Measurements from ENCODE around the gene MRPL22. TPM values are rescaled to one million over a fixed set of nuclear protein-coding genes. Genes with fewer than 3 reads are reported as not detected.

The MRPL22 gene
- total and polyA plus RNA-seq, 2 donors (not counting 3 experiments of a cell fraction or from before 2014, with no cell fraction given) = 66.9 to 112 TPM

DNA sequence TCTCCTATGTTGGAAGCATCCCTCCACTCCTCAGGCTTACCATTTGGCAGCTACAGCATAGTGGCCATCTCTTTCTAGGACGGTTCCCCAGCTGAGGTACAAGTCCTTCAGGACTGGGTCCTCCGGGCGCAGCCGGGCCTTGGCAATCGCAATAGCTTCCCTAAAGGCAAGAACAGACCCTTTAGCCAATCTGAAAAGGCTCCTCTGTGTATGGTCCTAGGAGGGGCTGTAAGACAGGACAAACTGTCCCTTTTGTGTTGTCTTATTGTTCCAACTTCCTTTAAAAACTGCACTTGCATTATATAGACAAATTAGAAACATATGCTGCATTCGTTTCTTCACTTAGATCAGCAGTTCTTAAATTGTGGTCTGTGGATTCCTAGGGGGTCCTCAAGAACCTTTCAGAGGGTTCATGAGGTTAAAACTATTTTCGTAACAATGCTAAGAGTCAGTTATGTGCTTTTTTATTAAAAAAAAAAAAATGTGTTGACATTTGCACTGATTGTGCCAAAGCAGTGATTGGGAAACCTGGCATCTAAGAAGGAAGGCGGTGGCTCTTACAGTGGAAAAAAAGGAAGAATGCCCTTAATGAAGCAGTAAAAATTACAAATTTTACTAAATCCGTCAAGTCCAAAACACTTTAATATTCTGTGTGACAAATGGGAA lies 41.6 kb upstream of the MRPL22 start:
- DNase-seq (ENCODE audit: low read depth, low spot score) (no peak), FAIRE-seq (no peak)
- intact Hi-C loops (cut with micrococcal nuclease) (no loop called here), dilution Hi-C loops (cut with MboI; ENCODE audit: extremely low pct_ligation_motif_present, low sequenced_read_pairs) (no loop called here)
- Histone ChIP-seq H3K36me3 (ENCODE audit: control insufficient read depth in 2 of 2, extremely low read depth in 1 of 2, insufficient read depth in 2 of 2, low read length in 2 of 2) (peaks cover 23 to 25% of the 10 kb centered on the region in 2 experiments), H3K9ac (replicated peaks; ENCODE audit: extremely low read depth, insufficient read depth, low read length) (no peak overlapping the region), H3K9me1 (replicated peaks; ENCODE audit: control insufficient read depth, extremely low read depth, insufficient read depth, low read length) (no peaks in the 10 kb centered on the region), H4K20me1 (replicated peaks; ENCODE audit: control insufficient read depth, extremely low read depth, insufficient read depth, low read length) (no peaks in the 10 kb centered on the region), H3K9me3 (replicated peaks; ENCODE audit: control insufficient read depth, insufficient read depth, low read length) (no peaks in the 10 kb centered on the region), H3K79me2 (ENCODE audit: control insufficient read depth, insufficient read depth, low read length) (no peaks in the 10 kb centered on the region), H2AFZ (ENCODE audit: low read depth, low read length) (no peak overlapping the region), H3K4me2 (ENCODE audit: insufficient read depth, low read length) (no peak overlapping the region), H3K27ac (ENCODE audit: insufficient read depth, low read depth, low read length) (no peak overlapping the region), H3K4me3 (replicated peaks in 1 of 3; ENCODE audit: insufficient read depth in 1 of 3, low read depth in 1 of 3, low read length in 3 of 3) (no peak overlapping the region), H3K27me3 (ENCODE audit: control insufficient read depth in 2 of 2, insufficient read depth in 2 of 2, low read length in 2 of 2) (no peaks in the 10 kb centered on the region), H3K4me1 (ENCODE audit: control insufficient read depth, extremely low read depth, insufficient read depth, low read length) (no peaks in the 10 kb centered on the region)
- POLR2A ChIA-PET = no interaction called here
- CTCF ChIA-PET = interaction anchor here (0.9 to 1.2 kb wide), 2 partner anchors 17 to 18 kb away, joined by 3 to 4 read pairs; no protein-coding TSS in a partner anchor
- TF ChIP-seq FOS (IDR thresholded peaks at IDR 0.05; ENCODE audit: borderline replicate concordance, insufficient read depth, low read length) (no peak), MYC (IDR thresholded peaks at IDR 0.05; ENCODE audit: low read depth, low read length) (no peak), JUN (IDR thresholded peaks at IDR 0.05; ENCODE audit: borderline replicate concordance, insufficient read depth, insufficient read length, low read depth) (no peak), POLR2A (IDR thresholded peaks at IDR 0.05; ENCODE audit: low read depth, low read length) (no peak), POLR2AphosphoS5 (IDR thresholded peaks at IDR 0.05; ENCODE audit: insufficient read depth, low read depth, low read length) (no peak), EZH2 (IDR thresholded peaks at IDR 0.05; ENCODE audit: borderline replicate concordance, low read depth, low read length, severe bottlenecking) (no peak), GATA2 (IDR thresholded peaks at IDR 0.05; ENCODE audit: insufficient read depth, insufficient read length, low read depth, low read length) (no peak)
- TF ChIP-seq, protein P1, sequence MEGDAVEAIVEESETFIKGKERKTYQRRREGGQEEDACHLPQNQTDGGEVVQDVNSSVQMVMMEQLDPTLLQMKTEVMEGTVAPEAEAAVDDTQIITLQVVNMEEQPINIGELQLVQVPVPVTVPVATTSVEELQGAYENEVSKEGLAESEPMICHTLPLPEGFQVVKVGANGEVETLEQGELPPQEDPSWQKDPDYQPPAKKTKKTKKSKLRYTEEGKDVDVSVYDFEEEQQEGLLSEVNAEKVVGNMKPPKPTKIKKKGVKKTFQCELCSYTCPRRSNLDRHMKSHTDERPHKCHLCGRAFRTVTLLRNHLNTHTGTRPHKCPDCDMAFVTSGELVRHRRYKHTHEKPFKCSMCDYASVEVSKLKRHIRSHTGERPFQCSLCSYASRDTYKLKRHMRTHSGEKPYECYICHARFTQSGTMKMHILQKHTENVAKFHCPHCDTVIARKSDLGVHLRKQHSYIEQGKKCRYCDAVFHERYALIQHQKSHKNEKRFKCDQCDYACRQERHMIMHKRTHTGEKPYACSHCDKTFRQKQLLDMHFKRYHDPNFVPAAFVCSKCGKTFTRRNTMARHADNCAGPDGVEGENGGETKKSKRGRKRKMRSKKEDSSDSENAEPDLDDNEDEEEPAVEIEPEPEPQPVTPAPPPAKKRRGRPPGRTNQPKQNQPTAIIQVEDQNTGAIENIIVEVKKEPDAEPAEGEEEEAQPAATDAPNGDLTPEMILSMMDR (IDR thresholded peaks at IDR 0.05; ENCODE audit: extremely low read depth in 1 of 2, insufficient read depth in 1 of 2, low read depth in 1 of 2, low read length in 2 of 2) = no peak
- TF ChIP-seq, protein P2, sequence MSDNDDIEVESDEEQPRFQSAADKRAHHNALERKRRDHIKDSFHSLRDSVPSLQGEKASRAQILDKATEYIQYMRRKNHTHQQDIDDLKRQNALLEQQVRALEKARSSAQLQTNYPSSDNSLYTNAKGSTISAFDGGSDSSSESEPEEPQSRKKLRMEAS (IDR thresholded peaks at IDR 0.05; ENCODE audit: insufficient read depth, insufficient read length) = no peak
- no TSS peak for BruUV-seq (replicated peaks)

Measured in endothelial cell of umbilical vein (primary cell).